HL-60 (cell line): ENCODE results near the gene ADGRE1.
A peak's percentile ranks its signal among the peaks of the same experiment; 100 is the strongest.

Experiments
- GABPA ChIP-seq: IDR thresholded peaks from 2 replicates; pipeline ENCODE4 v1.6.1; 2012; ENCODE audit warnings: low read depth
- POLR2AphosphoS5 ChIP-seq: IDR thresholded peaks from 2 replicates; pipeline ENCODE4 v1.6.1; 2012; ENCODE audit warnings: low read depth
- REST ChIP-seq: IDR thresholded peaks from 2 replicates; pipeline ENCODE4 v1.6.1; 2012; ENCODE audit warnings: low read depth; ENCODE audit not compliant: insufficient replicate concordance
- SPI1 ChIP-seq: IDR thresholded peaks from 2 replicates; pipeline ENCODE4 v1.6.1; 2012; ENCODE audit warnings: low read depth, mild to moderate bottlenecking, borderline replicate concordance
- TF ChIP-seq, protein P1 (sequence below): IDR thresholded peaks from one replicate; pipeline ENCODE4 v1.5.1; 2011; ENCODE audit warnings: low read length, control low read depth, inconsistent platforms; ENCODE audit not compliant: insufficient read depth

GRCh38 chr19:6891761-6892385 is 4.5 kb downstream of the ADGRE1 start:
- TF ChIP-seq, protein P1, sequence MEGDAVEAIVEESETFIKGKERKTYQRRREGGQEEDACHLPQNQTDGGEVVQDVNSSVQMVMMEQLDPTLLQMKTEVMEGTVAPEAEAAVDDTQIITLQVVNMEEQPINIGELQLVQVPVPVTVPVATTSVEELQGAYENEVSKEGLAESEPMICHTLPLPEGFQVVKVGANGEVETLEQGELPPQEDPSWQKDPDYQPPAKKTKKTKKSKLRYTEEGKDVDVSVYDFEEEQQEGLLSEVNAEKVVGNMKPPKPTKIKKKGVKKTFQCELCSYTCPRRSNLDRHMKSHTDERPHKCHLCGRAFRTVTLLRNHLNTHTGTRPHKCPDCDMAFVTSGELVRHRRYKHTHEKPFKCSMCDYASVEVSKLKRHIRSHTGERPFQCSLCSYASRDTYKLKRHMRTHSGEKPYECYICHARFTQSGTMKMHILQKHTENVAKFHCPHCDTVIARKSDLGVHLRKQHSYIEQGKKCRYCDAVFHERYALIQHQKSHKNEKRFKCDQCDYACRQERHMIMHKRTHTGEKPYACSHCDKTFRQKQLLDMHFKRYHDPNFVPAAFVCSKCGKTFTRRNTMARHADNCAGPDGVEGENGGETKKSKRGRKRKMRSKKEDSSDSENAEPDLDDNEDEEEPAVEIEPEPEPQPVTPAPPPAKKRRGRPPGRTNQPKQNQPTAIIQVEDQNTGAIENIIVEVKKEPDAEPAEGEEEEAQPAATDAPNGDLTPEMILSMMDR, result no peak
- TF ChIP-seq POLR2AphosphoS5 (no peak), REST (no peak), SPI1 (peak; percentile 88; the same call in 1 of the 2 replicates), GABPA (no peak)
